Stomach smooth muscle (tissue), 2 donors: ENCODE measurements around the gene STMND1.
"Not testable (repeated sequence)": the region's sequence is repeated elsewhere in the genome, so short reads cannot be mapped to it uniquely, and the experiment has no call there.

ENCODE experiments used
- H3K27ac ChIP-seq: one replicate; pipeline ENCODE4 v1.7.0; 2013; ENCODE audit warnings: mild to moderate bottlenecking, low read length, inconsistent platforms
- H3K27me3 ChIP-seq, 2 donors: one replicate each; pipeline ENCODE4 v1.7.0; 2013; ENCODE audit warnings: low read length in 2 of 2; ENCODE audit not compliant: insufficient read depth in 2 of 2, control insufficient read depth in 1 of 2
- H3K36me3 ChIP-seq, 2 donors: one replicate each; pipeline ENCODE4 v1.7.0; 2013; ENCODE audit warnings: low read length in 2 of 2; ENCODE audit not compliant: control insufficient read depth in 2 of 2, insufficient read depth in 2 of 2
- H3K4me1 ChIP-seq: one replicate; pipeline ENCODE4 v1.7.0; 2013; ENCODE audit warnings: low read length; ENCODE audit not compliant: control insufficient read depth, insufficient read depth
- H3K4me3 ChIP-seq, 2 donors: one replicate each; pipeline ENCODE4 v1.7.0; 2013; ENCODE audit warnings: low read length in 2 of 2
- H3K9ac ChIP-seq, 2 donors: one replicate each; pipeline ENCODE4 v1.7.0; 2013; ENCODE audit warnings: low read length in 2 of 2, mild to moderate bottlenecking in 1 of 2
- H3K9me3 ChIP-seq, 2 donors: one replicate each; pipeline ENCODE4 v1.7.0; 2013; ENCODE audit warnings: low read length in 2 of 2; ENCODE audit not compliant: control insufficient read depth in 2 of 2
- donor health status: healthy.
- donor health status: Pancreatic carcinoma.

STMND1 gene

GRCh38 chr6:17101422-17102257 is at the start of gene STMND1:
Gene STMND1, plus strand, starts transcription at chr6:17102050. Its CDS starts 208 bp downstream, at chr6:17102258.
- Histone ChIP-seq H3K9me3 (no peaks in the 10 kb centered on the region), H3K4me3 (peak within 1 kb of the TSS; percentile 57 to 71), H3K9ac (peak within 1 kb of the TSS in 1 of 2 donors; percentile 21), H3K27ac (no peak within 1 kb of the TSS), H3K4me1 (peaks cover 12% of the 10 kb centered on the region), H3K36me3 (no peaks in the 10 kb centered on the region), H3K27me3 (peaks cover 4 to 5% of the 10 kb centered on the region in 2 donors)

GRCh38 chr6:17054647-17055046 is 47.2 kb upstream of the STMND1 start:
- Histone ChIP-seq H3K9me3 (no peaks in the 10 kb centered on the region), H3K27me3 (no peaks in the 10 kb centered on the region), H3K4me1 (no peaks in the 10 kb centered on the region), H3K27ac (no peak overlapping the region), H3K4me3 (no peak overlapping the region), H3K36me3 (no peaks in the 10 kb centered on the region), H3K9ac (no peak overlapping the region)

- Histone ChIP-seq H3K9me3 (no peaks in the 10 kb centered on the region), H3K9ac (no peak overlapping the region), H3K36me3 (no peaks in the 10 kb centered on the region), H3K4me3 (no peak overlapping the region), H3K27me3 (no peaks in the 10 kb centered on the region), H3K4me1 (no peaks in the 10 kb centered on the region), H3K27ac (no peak overlapping the region)
These were observed 44.5 kb upstream of the STMND1 start for GRCh38 chr6:17057322-17057721.

GRCh38 chr6:17058550-17058949 is 43.3 kb upstream of the STMND1 start:
- Histone ChIP-seq H3K9ac (no peak overlapping the region), H3K36me3 (no peaks in the 10 kb centered on the region), H3K27ac (no peak overlapping the region), H3K9me3 (no peaks in the 10 kb centered on the region), H3K27me3 (no peaks in the 10 kb centered on the region), H3K4me1 (no peaks in the 10 kb centered on the region), H3K4me3 (no peak overlapping the region)

- Histone ChIP-seq H3K9me3 (no peaks in the 10 kb centered on the region), H3K9ac (no peak overlapping the region), H3K4me1 (no peaks in the 10 kb centered on the region), H3K4me3 (no peak overlapping the region), H3K36me3 (no peaks in the 10 kb centered on the region), H3K27ac (no peak overlapping the region), H3K27me3 (no peaks in the 10 kb centered on the region)
These were observed 42.8 kb upstream of the STMND1 start for GRCh38 chr6:17059022-17059421.

- no peak overlapping the region for H3K4me3 ChIP-seq
- no peaks in the 10 kb centered on the region for H3K36me3 ChIP-seq
- H3K9ac ChIP-seq: no peak overlapping the region
- no peaks in the 10 kb centered on the region for H3K27me3 ChIP-seq
- no peaks in the 10 kb centered on the region for H3K9me3 ChIP-seq
- no peaks in the 10 kb centered on the region for H3K4me1 ChIP-seq
- H3K27ac ChIP-seq: no peak overlapping the region
These were observed 42.0 kb upstream of the STMND1 start for GRCh38 chr6:17059850-17060249.

- Histone ChIP-seq H3K4me3 (no peak overlapping the region), H3K36me3 (no peaks in the 10 kb centered on the region), H3K27ac (no peak overlapping the region), H3K4me1 (no peaks in the 10 kb centered on the region), H3K9ac (no peak overlapping the region), H3K27me3 (no peaks in the 10 kb centered on the region), H3K9me3 (no peaks in the 10 kb centered on the region)
These were observed 40.8 kb upstream of the STMND1 start for GRCh38 chr6:17061097-17061496.

GRCh38 chr6:17062871-17063440 is 38.9 kb upstream of the STMND1 start:
- Histone ChIP-seq H3K9me3 (no peaks in the 10 kb centered on the region), H3K27me3 (no peaks in the 10 kb centered on the region), H3K4me1 (no peaks in the 10 kb centered on the region), H3K4me3 (no peak overlapping the region), H3K9ac (no peak overlapping the region), H3K27ac (no peak overlapping the region), H3K36me3 (no peaks in the 10 kb centered on the region)

- H3K9ac ChIP-seq: no peak overlapping the region
- H3K4me3 ChIP-seq: no peak overlapping the region
- H3K36me3 ChIP-seq: no peaks in the 10 kb centered on the region
- H3K27me3 ChIP-seq: no peaks in the 10 kb centered on the region
- H3K27ac ChIP-seq: no peak overlapping the region
- H3K4me1 ChIP-seq: no peaks in the 10 kb centered on the region
- H3K9me3 ChIP-seq: no peaks in the 10 kb centered on the region
These were observed 36.9 kb upstream of the STMND1 start for GRCh38 chr6:17064975-17065374.

- Histone ChIP-seq H3K4me3 (no peak overlapping the region), H3K27me3 (no peaks in the 10 kb centered on the region), H3K27ac (no peak overlapping the region), H3K9ac (no peak overlapping the region), H3K36me3 (no peaks in the 10 kb centered on the region), H3K9me3 (no peaks in the 10 kb centered on the region), H3K4me1 (no peaks in the 10 kb centered on the region)
These were observed 35.2 kb upstream of the STMND1 start for GRCh38 chr6:17066610-17067009.

- not testable (repeated sequence) for H3K9ac ChIP-seq, H3K27ac ChIP-seq, H3K4me1 ChIP-seq, H3K4me3 ChIP-seq, H3K27me3 ChIP-seq, H3K36me3 ChIP-seq, H3K9me3 ChIP-seq
These were observed 32.9 kb upstream of the STMND1 start for GRCh38 chr6:17068972-17069371.
